ENCODE results near the gene FKBP9.

FKBP9 gene

GRCh38 chr7:33012364-33012763 lies 55.1 kb downstream of the FKBP9 start:
- no peak for DNase-seq

GRCh38 chr7:33024189-33024757 lies 67.0 kb downstream of the FKBP9 start:
- no peak for DNase-seq

GRCh38 chr7:33035776-33036175 lies 78.5 kb downstream of the FKBP9 start:
- no peak for DNase-seq

GRCh38 chr7:33038639-33039038 lies 81.4 kb downstream of the FKBP9 start:
- DNase-seq = no peak

GRCh38 chr7:33039257-33039902 lies 82.1 kb downstream of the FKBP9 start:
- DNase-seq = no peak

- no peak for DNase-seq
Measured at GRCh38 chr7:33039903-33040292, 82.7 kb downstream of the FKBP9 start.

GRCh38 chr7:33040803-33041516 lies 83.7 kb downstream of the FKBP9 start:
- no peak for DNase-seq

GRCh38 chr7:33041631-33042428 lies 84.6 kb downstream of the FKBP9 start:
- no peak for DNase-seq

GRCh38 chr7:33043501-33044400 lies 86.5 kb downstream of the FKBP9 start:
- DNase-seq = no peak

GRCh38 chr7:33044401-33044718 lies 87.1 kb downstream of the FKBP9 start:
- DNase-seq = no peak

- DNase-seq = no peak
Measured at GRCh38 chr7:33044986-33045385, 87.7 kb downstream of the FKBP9 start.

- DNase-seq = no peak
Measured at GRCh38 chr7:33048257-33048656, 91.0 kb downstream of the FKBP9 start.

- DNase-seq = no peak
Measured at GRCh38 chr7:33048704-33049103, 91.5 kb downstream of the FKBP9 start.

- DNase-seq = peak; percentile 13
Measured at GRCh38 chr7:33050535-33051318, 93.5 kb downstream of the FKBP9 start.

GRCh38 chr7:33053721-33054120 lies 96.5 kb downstream of the FKBP9 start:
- no peak for DNase-seq

GRCh38 chr7:33054261-33054964 lies 97.2 kb downstream of the FKBP9 start:
- DNase-seq = no peak

GRCh38 chr7:33055158-33055557 lies 97.9 kb downstream of the FKBP9 start:
- no peak for DNase-seq

All from DMS79 (cell line).